Activated B cell treated with CpG ODN at 0.5 μM for 24 hours (primary cell): ENCODE measurements around the gene MDM2. TPM values are rescaled to one million over a fixed set of nuclear protein-coding genes. Genes with fewer than 3 reads are reported as not detected.

Experiments used
- ATAC-seq: fragments of 200-7000 bp; cut with Tn5 transposase; one replicate; pipeline ENCODE4 v1.10.0; 2021; ENCODE audit warnings: low read depth, mild to moderate bottlenecking, moderate library complexity
- CTCF ChIA-PET: fragments of 350-600 bp; sonication (Branson Sonifier 250); formaldehyde crosslinking; loops from one replicate; lab custom pipeline; 2021; ENCODE audit warnings: antibody characterized with exemption; lab: Charles Lee
- POLR2A ChIA-PET: fragments of 350-600 bp; sonication (Branson Sonifier 250); formaldehyde crosslinking; loops from one replicate; lab custom pipeline; 2021; ENCODE audit warnings: antibody characterized with exemption; lab: Charles Lee
- DNase-seq: peaks from one replicate; pipeline ENCODE4 v3.0.0; 2022
- H3K27ac Mint-ChIP-seq: one replicate; pipeline ENCODE4 v1.8.0; 2020; ENCODE audit warnings: mixed read lengths
- H3K27me3 Mint-ChIP-seq: one replicate; pipeline ENCODE4 v1.8.0; 2021; ENCODE audit warnings: mixed read lengths
- H3K36me3 Mint-ChIP-seq: one replicate; pipeline ENCODE4 v1.8.0; 2021; ENCODE audit warnings: low read depth, mixed read lengths
- H3K4me1 Mint-ChIP-seq: one replicate; pipeline ENCODE4 v1.8.0; 2021; ENCODE audit warnings: mixed read lengths
- H3K4me3 Mint-ChIP-seq: one replicate; pipeline ENCODE4 v1.8.0; 2020; ENCODE audit warnings: mild to moderate bottlenecking, mixed read lengths
- H3K9me3 Mint-ChIP-seq: one replicate; pipeline ENCODE4 v1.8.0; 2020; ENCODE audit warnings: mixed read lengths
- CTCF ChIP-seq: fragments of 200-600 bp; IDR thresholded peaks from one replicate; pipeline ENCODE4 v1.8.0; 2022; ENCODE audit warnings: antibody characterized with exemption, mild to moderate bottlenecking
- intact Hi-C: fragments of 100-400 bp; cut with micrococcal nuclease; formaldehyde crosslinking; loops from one replicate; pipeline ENCODE4 v1.15.1; 2024
- total RNA-seq: library from RNA; stranded (reverse); gene quantifications from 2 replicates; pipeline ENCODE4 v1.2.3, GENCODE V29; 2022

The MDM2 gene
- total RNA-seq, 1 donor from 2014 or later = 90.8 TPM

GRCh38 chr12:68877583-68877982, 69.6 kb downstream of the MDM2 start:
- no peak for TF ChIP-seq CTCF
- Mint-ChIP-seq H3K4me1 (peaks cover 8% of the 10 kb centered on the region), H3K9me3 (peaks cover 7% of the 10 kb centered on the region), H3K27me3 (no peaks in the 10 kb centered on the region), H3K36me3 (no peaks in the 10 kb centered on the region), H3K4me3 (no peak overlapping the region), H3K27ac (no peak overlapping the region)
- ATAC-seq = no peak
- DNase-seq = no peak
- POLR2A ChIA-PET = no interaction called here
- CTCF ChIA-PET = no interaction called here
- intact Hi-C loops = no loop called here

- no peak for DNase-seq
- Mint-ChIP-seq H3K9me3 (peaks cover 7% of the 10 kb centered on the region), H3K27ac (no peak overlapping the region), H3K27me3 (no peaks in the 10 kb centered on the region), H3K4me1 (peaks cover 9% of the 10 kb centered on the region), H3K4me3 (no peak overlapping the region), H3K36me3 (no peaks in the 10 kb centered on the region)
- ATAC-seq = no peak
- CTCF ChIA-PET = no interaction called here
- POLR2A ChIA-PET = no interaction called here
- intact Hi-C loops = no loop called here
- TF ChIP-seq CTCF = no peak
Measured at GRCh38 chr12:68878283-68878682, 70.3 kb downstream of the MDM2 start.

GRCh38 chr12:68878846-68879245, 70.9 kb downstream of the MDM2 start:
- peaks cover 7% of the 10 kb centered on the region for H3K9me3 Mint-ChIP-seq
- no peak for TF ChIP-seq CTCF
- no peak for ATAC-seq
- H3K4me3 Mint-ChIP-seq = no peak overlapping the region
- CTCF ChIA-PET = no interaction called here
- no peaks in the 10 kb centered on the region for H3K36me3 Mint-ChIP-seq
- no peaks in the 10 kb centered on the region for H3K27me3 Mint-ChIP-seq
- DNase-seq = no peak
- intact Hi-C loops = no loop called here
- H3K4me1 Mint-ChIP-seq = peaks cover 9% of the 10 kb centered on the region
- POLR2A ChIA-PET = no interaction called here
- H3K27ac Mint-ChIP-seq = no peak overlapping the region

- intact Hi-C loops = no loop called here
- ChIA-PET POLR2A (no interaction called here), CTCF (no interaction called here)
- Mint-ChIP-seq H3K36me3 (no peaks in the 10 kb centered on the region), H3K9me3 (peaks cover 7% of the 10 kb centered on the region), H3K4me1 (peaks cover 5% of the 10 kb centered on the region), H3K27ac (no peak overlapping the region), H3K27me3 (no peaks in the 10 kb centered on the region), H3K4me3 (no peak overlapping the region)
- no peak for TF ChIP-seq CTCF
- ATAC-seq = no peak
- DNase-seq = no peak
Measured at GRCh38 chr12:68880660-68881325, 72.8 kb downstream of the MDM2 start.

GRCh38 chr12:68882251-68882964, 74.4 kb downstream of the MDM2 start:
- DNase-seq (no peak), ATAC-seq (no peak)
- ChIA-PET POLR2A (no interaction called here), CTCF (no interaction called here)
- H3K9me3 Mint-ChIP-seq = peaks cover 7% of the 10 kb centered on the region
- H3K4me1 Mint-ChIP-seq = peaks cover 4% of the 10 kb centered on the region
- H3K4me3 Mint-ChIP-seq = no peak overlapping the region
- no peak for TF ChIP-seq CTCF
- intact Hi-C loops = no loop called here
- no peak overlapping the region for H3K27ac Mint-ChIP-seq
- H3K27me3 Mint-ChIP-seq = no peaks in the 10 kb centered on the region
- H3K36me3 Mint-ChIP-seq = no peaks in the 10 kb centered on the region
